Myocyte (in vitro differentiated cells): Measurements from ENCODE around the gene ANXA8L1. TPM values are rescaled to one million over a fixed set of nuclear protein-coding genes. Genes with fewer than 3 reads are reported as not detected.
"Not testable (repeated sequence)": the region's sequence is repeated elsewhere in the genome, so short reads cannot be mapped to it uniquely, and the experiment has no call there.

Experiments
- DNase-seq: peaks from one replicate; pipeline ENCODE4 v3.0.0-alpha.2; 2012; ENCODE audit warnings: low read depth
- polyA plus RNA-seq: library from polyadenylated mRNA; unstranded; fragments of >200 nt; gene quantifications from one replicate; pipeline ENCODE4 v1.2.1, GENCODE V29; 2012; ENCODE audit warnings: missing spikeins
- total RNA-seq: library from RNA; depleted of rRNA; stranded (reverse); fragments of >200 nt; gene quantifications from 2 replicates; pipeline ENCODE4 v1.2.3, GENCODE V29; 2014

The ANXA8L1 gene, protein sequence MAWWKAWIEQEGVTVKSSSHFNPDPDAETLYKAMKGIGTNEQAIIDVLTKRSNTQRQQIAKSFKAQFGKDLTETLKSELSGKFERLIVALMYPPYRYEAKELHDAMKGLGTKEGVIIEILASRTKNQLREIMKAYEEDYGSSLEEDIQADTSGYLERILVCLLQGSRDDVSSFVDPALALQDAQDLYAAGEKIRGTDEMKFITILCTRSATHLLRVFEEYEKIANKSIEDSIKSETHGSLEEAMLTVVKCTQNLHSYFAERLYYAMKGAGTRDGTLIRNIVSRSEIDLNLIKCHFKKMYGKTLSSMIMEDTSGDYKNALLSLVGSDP
- total RNA-seq: not detected in 2 replicates
- polyA plus RNA-seq: not detected

DNA sequence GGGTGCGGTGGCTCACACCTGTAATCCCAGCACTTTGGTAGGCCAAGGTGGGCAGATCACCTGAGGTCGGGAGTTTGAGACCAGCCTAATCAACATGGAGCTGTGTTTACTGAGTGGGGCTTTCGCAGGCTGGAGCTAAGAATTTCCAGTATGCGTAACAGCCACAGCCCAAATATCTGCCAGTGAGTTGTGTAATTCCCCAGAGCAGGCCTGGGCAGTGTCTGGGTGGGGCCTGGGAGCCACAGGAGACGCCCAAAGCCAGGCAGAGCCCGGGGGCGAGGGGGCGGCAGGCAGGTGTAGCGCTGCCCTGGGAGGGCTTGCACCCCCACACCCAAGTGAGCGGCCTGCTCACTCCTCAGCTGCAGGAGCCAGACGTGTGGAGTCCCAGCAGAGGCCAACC is at the start of gene ANXA8L1:
Gene ANXA8L1, plus strand, starts transcription at position 371 of the 400 bp plus-strand sequence. CDS start 76 bp downstream, outside the sequence.
- not testable (repeated sequence) for DNase-seq

DNA sequence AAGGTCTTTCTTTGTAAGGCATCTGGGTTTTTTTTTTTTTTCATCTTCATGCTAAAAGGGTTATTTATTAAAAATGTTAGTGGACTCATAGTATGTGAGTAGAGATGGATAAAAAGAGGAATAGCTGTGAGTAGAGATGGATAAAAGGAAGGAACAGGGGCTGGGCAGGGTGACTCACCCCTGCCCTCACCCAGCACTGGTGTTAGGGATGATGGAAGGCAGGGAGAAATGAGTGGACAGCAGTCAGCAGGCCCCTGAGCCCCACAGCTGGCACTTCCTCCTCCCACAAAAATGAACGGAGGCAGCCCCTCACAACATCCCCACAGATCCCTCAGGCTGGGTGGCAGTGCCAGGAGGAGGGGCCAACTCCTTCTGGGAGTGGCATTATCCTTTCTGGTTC is 49.5 kb upstream of the ANXA8L1 start:
- DNase-seq: no peak

DNA sequence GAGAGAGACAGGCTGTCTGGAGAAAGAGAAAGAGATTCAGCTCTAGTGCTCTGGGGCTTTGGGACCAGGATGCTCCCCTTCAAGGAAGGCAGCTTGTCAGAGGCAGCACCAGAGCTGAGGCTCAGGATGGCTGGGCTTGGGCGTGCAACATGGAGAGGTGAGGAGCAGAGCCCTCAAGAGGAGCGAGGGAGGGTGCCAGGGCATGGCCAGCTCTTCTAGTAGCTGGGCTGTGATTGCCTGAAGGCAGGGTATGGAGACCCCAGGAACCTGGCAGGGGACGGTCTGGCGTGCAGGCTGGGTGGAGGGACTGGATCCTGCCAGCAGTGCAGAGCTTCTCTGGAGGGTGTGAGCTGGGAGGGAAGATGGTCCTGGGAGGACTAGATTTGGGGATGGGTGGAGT is 48.6 kb upstream of the ANXA8L1 start:
- DNase-seq: no peak

DNA sequence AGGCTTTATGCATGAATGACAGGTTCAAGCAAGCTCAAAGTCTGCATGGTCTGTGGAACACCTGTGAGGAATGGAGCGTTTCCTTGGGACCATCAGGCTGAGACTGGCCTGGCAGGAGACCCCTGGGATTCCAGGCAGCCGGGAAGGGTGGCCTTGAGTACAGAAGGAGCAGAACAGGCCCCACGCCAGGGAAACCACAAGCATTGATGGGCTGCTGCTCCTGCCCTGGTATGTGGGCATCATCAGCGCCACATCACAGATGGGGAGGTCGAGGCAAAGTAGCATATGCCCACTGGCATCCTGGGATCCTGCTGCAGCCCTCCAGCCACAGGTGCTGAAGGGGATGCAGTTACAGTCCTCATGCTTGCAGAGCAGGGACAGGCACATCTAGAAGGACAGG is 47.9 kb upstream of the ANXA8L1 start:
- DNase-seq: no peak

DNA sequence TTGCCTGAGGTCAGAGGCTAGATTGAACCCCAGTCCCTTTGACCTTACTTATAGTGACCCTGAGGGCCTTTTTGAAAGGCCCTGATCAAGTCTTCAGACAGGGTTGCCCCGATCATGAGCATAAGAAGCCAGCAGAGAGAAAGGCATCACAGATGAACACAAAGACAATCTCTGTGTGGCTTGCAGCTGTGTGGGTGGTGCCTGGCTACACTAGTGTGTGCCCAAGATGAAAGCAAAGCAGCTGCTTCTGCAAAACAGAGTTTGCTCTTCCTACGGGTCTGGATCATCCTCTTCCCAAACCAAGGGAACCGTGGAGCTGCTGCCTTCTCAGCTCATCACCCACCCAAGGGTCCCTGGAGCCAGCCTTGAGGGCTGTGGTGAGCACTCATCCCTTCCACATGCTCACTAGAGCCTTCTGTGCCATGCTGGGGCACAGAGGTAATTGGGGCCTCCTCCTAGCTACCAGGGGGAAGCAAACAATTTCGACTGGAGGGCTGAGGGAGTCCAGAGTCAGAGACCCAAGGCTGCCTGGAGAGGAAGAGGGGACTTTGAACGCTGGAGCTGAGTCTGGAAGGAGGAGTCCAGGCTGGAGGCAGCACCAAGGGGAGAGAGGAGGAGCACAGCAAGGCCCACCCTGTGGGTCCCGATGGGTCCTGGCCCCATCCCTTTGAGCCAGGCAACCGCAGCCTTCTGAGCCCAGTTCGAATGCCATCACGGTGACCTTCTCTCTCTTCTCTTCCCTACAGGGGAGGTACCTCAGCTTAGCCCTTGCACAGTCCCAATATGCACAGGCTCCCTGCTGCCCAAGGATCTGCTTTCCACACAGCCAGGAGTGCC is 46.5 kb upstream of the ANXA8L1 start:
- no peak for DNase-seq

DNA sequence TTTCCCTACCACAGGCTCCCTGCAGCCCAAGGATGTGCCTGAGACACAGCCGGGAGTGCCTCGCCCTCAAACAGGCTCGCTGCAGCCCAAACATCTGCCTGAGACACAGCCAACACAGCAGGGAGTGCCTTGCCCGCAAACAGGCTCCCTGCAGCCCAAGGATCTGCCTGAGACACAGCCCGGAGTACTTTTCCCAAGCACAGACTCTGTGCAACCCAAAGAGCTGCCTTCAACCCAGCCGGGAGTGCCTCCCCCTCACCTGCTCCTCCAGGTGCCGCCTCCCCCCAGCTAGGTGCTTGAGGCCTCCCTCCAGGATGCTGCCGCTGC is 45.9 kb upstream of the ANXA8L1 start:
- no peak for DNase-seq

DNA sequence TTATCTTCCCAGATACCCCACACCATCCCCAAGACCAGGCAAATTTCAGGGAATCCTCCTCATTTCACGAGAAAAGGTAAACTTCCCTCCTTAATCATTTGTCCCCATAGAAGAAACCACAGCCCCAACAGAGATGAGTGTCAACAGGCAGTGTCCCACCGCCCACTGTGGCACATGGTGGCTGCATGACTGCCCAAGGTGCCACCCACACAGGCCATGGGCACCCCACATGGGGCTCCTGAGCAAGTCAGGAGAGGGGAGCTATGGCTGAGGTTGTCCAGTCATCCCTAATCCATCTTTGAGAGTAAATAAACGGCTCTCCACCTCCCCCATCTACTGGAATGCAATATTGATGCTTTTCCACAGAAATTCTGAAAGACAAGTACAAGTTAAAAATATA is 44.7 kb upstream of the ANXA8L1 start:
- DNase-seq: no peak

DNA sequence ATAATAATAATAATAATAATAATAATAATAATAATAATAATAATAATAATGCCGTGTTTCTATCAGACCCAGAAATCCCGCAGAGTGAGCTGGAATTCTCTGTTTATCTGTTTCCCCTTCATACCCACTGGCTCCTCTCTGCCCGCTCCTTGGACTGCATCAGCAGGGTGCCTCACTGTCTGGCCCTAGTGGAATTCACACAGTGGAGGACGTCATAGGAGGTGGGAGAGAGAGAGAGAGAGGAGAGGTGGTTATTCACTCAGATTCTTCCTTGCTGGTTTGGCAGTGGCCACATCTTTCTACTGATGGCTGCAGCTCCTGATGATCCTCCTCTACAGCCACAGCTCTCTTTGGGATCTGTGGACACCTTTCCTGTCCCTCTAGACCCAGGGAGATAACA is 10.1 kb upstream of the ANXA8L1 start:
- not testable (repeated sequence) for DNase-seq

DNA sequence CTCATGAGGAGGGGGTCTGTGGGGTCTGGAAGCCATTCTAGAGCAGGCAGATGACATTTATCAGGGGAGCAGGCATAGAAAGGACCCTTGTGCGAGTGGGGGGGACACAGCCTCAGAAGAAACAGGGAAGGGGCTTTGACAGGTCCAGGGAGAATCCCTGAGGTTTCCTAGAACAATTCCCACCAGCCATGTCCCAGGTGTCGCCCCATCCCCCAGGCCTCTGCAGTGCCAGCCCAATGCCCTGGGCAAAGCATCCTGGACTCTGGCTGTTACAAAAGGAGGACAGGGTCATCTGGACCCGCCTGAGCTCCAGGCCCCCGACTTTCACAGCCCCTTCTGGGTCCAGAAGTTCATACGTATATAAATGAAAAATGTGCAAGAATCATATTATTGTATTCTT is 8.4 kb upstream of the ANXA8L1 start:
- not testable (repeated sequence) for DNase-seq

DNA sequence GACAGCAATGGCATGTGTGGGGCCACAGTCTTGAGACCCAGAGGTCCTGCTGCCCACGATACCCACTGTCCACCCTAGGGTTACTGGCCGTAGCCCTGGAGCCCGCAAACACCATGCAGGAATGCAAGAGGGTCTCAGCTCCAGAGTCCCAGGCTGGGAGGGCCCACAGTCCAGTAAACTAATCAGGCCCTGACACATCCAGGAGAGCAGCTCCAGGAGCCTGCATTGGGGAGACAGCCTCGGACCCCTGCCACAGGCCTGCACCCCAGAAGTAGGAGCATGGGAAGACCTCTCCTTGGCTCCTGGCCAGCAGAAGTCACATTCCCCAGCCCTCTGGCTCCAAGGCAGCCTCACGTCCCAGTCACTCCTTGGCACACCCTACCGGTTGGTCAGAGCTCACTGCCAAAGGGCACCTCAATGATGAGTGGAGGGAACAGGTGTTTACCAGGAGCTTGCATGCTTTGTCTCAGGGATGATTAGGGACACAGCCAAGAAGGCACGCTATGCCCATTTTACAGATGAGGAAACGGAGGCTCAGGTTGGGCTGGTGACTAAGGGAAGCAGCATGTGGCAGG is 7.8 kb upstream of the ANXA8L1 start:
- DNase-seq: not testable (repeated sequence)

DNA sequence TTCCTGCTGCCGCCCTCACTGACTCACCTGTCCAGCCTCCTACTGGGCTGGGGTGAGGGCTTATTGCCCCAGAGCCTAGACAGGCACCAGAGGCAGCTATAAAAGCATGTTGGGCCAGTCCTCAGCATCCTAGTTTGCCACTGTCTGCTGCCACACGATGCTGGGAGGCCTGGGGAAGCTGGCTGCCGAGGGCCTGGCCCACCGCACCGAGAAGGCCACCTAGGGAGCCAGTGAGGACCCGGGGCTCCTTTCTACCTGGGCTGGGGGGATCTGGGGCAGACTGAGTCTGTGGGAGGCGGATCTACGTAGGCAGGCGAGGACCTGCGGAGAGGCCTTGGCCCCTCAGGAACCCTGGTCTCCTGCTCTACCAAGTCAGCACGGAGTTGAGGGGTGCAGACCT is 6.6 kb upstream of the ANXA8L1 start:
- DNase-seq: not testable (repeated sequence)

DNA sequence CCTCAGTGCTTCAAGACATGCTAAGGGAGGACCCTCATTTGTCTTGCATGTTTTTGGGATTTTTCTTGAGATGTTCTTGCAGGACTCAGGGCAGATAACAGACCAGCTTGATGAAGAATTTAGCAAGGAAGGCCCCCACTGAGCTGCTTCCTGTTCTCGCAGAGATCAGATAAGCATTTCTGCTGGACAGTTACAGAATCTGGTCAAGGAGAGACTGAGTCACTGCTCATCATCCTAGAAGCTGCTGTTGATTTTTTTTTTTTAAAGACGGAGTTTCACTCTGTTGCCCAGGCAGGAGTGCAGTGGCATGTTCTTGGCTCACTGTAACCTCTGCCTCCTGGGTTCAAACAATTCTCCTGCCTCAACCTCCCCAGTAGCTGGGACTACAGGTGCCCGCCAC is 1.2 kb upstream of the ANXA8L1 start:
- DNase-seq: not testable (repeated sequence)

DNA sequence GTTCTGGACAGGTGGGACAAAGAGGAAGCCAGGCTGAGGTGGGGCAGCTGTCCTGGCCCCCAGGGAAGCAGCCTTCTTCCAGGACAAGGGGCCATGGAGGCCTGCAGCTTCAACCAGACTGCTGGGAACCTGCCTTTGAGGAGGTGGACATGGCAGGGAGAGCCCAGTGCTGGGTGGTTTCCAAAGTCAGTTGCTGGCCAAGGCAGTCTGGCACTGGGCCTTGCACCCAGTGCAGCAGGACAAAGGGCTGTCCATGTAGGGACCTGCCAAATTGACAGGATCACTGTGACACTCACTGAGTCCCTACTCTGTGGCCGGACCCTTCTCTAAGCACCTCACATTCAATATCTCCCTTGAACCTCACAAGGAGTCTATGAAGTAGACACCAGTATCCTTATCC is 1.4 kb downstream of the ANXA8L1 start:
- not testable (repeated sequence) for DNase-seq

DNA sequence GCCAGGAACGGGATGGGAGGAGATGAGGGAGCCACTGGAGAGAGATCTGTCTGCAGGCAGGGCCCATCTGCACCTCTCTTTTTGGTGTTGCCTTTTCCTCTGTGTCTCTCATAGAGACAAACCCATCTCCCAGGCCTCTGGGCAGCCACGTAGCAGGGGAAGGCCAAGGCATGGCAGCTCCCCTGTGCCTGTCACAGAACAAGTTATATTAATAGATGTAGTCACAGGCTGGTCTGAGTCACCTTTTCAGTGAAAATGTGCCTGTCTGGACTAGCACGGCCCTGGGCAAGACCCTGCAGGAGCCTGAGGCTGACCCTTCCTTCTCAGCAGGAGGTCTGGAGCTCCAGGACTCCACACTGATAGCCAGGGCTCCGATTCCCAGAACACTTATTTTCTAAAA is 2.1 kb downstream of the ANXA8L1 start:
- DNase-seq: not testable (repeated sequence)

DNA sequence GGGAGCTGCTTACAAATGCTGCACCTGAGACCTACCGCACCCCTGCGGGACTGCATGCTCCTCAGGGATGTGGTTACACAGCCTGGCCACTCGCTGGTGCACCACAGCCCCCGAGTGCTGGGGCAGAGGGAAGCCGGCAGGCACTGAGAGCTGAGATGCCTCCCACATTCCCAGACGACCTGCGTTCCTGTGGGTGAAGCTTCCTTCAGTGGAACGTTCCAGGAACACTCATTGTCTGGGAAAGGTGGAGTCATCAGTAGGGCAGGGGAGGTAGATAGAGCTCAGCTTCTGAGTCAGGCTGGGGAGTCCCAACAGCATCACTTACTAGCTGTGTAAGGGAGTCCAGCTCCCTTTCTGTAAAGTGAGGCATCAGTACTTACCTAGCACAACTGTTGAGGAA is 2.5 kb downstream of the ANXA8L1 start:
- not testable (repeated sequence) for DNase-seq

DNA sequence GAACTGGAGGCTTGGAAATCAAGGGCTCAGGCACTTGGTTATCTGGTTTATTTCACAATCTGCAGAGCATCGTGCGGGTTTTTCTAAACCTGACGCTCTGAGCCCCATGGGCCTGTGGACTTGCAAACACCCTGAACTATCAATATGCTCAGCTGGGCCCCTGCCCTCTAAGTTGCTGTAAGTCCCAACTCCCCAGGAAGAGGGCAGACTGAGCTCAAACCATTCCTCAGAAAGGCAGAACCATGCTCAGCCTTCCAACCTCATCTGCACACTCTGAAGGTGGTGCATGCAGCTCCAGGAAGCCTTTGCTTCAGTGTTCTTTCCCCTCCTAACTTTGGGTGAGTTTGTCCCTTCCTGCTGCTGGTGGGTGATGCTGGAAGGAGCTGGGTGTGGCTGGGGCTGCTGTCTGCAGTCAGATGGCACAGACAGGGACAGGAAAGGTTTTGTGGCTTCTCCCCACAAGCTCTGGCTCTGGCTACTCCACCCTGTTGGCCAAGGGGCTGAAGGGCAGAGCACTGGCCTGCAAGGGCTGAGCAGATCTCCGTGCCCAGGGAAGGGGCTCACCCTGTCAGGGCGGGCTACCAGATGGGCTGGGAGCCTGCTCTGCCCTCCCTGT is 3.8 kb downstream of the ANXA8L1 start:
- not testable (repeated sequence) for DNase-seq

DNA sequence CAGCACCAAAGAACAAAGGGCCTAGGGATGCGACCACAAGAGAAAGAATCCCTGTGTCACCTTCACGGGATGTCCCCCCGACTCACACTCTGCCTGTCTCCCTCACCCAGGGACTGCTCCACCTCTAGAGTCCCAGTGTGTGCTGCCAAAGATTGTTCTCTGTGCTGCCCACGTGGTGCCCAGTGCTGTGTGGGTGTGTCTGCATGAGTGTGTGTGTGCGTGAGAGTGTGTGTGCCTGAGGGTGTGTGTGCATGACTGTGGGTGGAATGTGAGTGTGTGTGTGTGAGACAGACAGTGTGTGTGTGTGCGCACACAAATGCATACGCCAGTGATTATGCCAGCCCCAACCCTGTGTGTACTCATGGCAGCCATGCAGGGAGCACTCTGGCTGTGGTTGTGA is 10.3 kb downstream of the ANXA8L1 start:
- not testable (repeated sequence) for DNase-seq

DNA sequence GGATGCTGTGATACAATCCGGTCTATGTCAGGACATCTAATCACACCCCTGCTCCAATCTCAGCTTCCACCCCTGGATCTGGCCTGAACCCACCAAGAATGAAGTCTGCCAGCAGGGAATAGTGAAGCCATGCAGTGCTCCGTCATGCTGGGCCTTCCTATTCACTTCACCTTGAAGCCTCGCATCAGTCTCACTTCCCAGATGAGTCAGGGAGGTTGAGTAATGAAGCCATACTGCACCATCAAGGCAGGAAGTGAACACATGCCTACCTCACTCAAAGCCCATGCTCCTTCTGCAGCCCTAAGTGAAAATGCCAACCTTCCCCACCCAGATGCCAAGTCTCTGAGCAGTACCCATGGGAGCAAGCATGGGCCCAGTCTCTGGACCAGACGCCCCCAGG is 11.1 kb downstream of the ANXA8L1 start:
- not testable (repeated sequence) for DNase-seq

DNA sequence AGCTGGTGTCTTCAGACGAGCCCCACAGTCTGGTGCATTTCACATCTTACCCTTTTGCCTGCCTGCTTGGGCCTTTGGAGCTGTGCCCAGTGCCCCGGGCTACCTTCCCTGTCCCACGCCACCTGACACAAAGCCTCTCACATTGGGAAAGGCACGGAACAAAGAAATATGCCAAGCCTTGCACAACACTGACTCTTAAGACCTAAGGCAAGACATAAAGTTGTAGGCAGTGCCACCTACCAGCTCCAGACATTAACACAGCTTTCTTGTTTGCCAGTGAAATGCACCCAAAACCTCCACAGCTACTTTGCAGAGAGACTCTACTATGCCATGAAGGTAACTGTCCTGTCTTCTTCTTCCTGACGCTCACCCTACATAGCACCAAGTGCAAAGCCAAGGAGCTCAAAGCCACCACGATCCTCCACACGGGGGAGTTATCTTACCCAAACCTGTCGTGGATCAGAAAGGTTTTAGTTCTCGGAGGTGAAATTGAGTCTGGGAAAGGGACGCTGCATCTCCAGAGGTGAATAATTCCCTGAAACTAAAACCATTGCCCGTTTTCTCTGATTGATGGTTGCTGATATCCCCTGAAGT is 11.8 kb downstream of the ANXA8L1 start:
- DNase-seq: not testable (repeated sequence)

DNA sequence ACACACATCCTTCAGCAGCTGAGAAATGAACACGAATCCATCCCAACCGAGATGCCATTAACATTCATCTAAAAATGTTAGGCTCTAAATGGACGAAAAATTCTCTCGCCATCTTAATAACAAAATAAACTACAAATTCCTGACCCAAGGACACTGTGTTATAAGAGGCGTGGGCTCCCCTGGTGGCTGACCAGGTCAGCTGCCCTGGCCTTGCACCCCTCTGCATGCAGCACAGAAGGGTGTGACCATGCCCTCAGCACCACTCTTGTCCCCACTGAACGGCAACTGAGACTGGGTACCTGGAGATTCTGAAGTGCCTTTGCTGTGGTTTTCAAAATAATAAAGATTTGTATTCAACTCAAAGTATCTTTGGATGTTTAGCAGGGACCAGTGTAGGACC is 15.8 kb downstream of the ANXA8L1 start:
- not testable (repeated sequence) for DNase-seq
